ENCODE results near the gene TMBIM4.
"Not testable (repeated sequence)": the region's sequence is repeated elsewhere in the genome, so short reads cannot be mapped to it uniquely, and the experiment has no call there.

GRCh38 chr12:66211573-66211972, 41.8 kb upstream of the TMBIM4 start:
- TF ChIP-seq CTCF (IDR thresholded peaks at IDR 0.05; ENCODE audit: extremely low read depth in 1 of 2, insufficient read depth in 1 of 2, low read depth in 1 of 2, low read length in 2 of 2); POLR2A (IDR thresholded peaks at IDR 0.05; ENCODE audit: low read depth, low read length): not testable (repeated sequence)
- TF ChIP-seq, protein P1, sequence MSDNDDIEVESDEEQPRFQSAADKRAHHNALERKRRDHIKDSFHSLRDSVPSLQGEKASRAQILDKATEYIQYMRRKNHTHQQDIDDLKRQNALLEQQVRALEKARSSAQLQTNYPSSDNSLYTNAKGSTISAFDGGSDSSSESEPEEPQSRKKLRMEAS (IDR thresholded peaks at IDR 0.05; ENCODE audit: insufficient read depth, insufficient read length): not testable (repeated sequence)
